BE2C (cell line): ENCODE measurements around the gene WNT4.
A peak's percentile ranks its signal among the peaks of the same experiment; 100 is the strongest.

ENCODE experiments used
- DNase-seq: peaks from one replicate; pipeline ENCODE4 v3.0.0-alpha.2; 2020
- H3K27me3 ChIP-seq: fragments of 250-450 bp; sonication (Bioruptor Pico); 2 replicates; pipeline ENCODE4 v1.5.1; 2020; ENCODE audit warnings: mild to moderate bottlenecking
- H3K36me3 ChIP-seq: fragments of 250-450 bp; sonication (Bioruptor Pico); 2 replicates; pipeline ENCODE4 v1.5.1; 2020; ENCODE audit warnings: mild to moderate bottlenecking
- H3K4me1 ChIP-seq: fragments of 250-450 bp; sonication (Bioruptor Pico); 2 replicates; pipeline ENCODE4 v1.5.1; 2020
- H3K4me3 ChIP-seq: 2 replicates; pipeline ENCODE4 v1.5.1; 2011; ENCODE audit warnings: low read depth, low read length
- H3K9me3 ChIP-seq: fragments of 250-450 bp; sonication (Bioruptor Pico); 2 replicates; pipeline ENCODE4 v1.5.1; 2020
- CTCF ChIP-seq: IDR thresholded peaks from 2 replicates; pipeline ENCODE4 v1.5.1; 2012; ENCODE audit warnings: mild to moderate bottlenecking, low read depth, low read length

The WNT4 gene

GRCh38 chr1:22124592-22125229, 18.2 kb downstream of the WNT4 start:
- peaks cover 17% of the 10 kb centered on the region for H3K4me1 ChIP-seq
- no peaks in the 10 kb centered on the region for H3K9me3 ChIP-seq
- no peak for TF ChIP-seq CTCF
- no peaks in the 10 kb centered on the region for H3K36me3 ChIP-seq
- no peak for DNase-seq
- no peak overlapping the region for H3K4me3 ChIP-seq
- H3K27me3 ChIP-seq: no peaks in the 10 kb centered on the region

- no peak for TF ChIP-seq CTCF
- Histone ChIP-seq H3K36me3 (no peaks in the 10 kb centered on the region), H3K9me3 (no peaks in the 10 kb centered on the region), H3K4me1 (peaks cover 17% of the 10 kb centered on the region), H3K4me3 (no peak overlapping the region), H3K27me3 (no peaks in the 10 kb centered on the region)
- no peak for DNase-seq
Measured at GRCh38 chr1:22123901-22124404, 18.9 kb downstream of the WNT4 start.

- TF ChIP-seq CTCF: no peak
- H3K27me3 ChIP-seq: no peaks in the 10 kb centered on the region
- H3K4me3 ChIP-seq: no peak overlapping the region
- no peak for DNase-seq
- no peaks in the 10 kb centered on the region for H3K9me3 ChIP-seq
- peaks cover 17% of the 10 kb centered on the region for H3K4me1 ChIP-seq
- no peaks in the 10 kb centered on the region for H3K36me3 ChIP-seq
Measured at GRCh38 chr1:22123071-22123390, 19.9 kb downstream of the WNT4 start.

- Histone ChIP-seq H3K27me3 (no peaks in the 10 kb centered on the region), H3K4me1 (peaks cover 17% of the 10 kb centered on the region), H3K4me3 (no peak overlapping the region), H3K36me3 (no peaks in the 10 kb centered on the region), H3K9me3 (no peaks in the 10 kb centered on the region)
- TF ChIP-seq CTCF: no peak
- no peak for DNase-seq
Measured at GRCh38 chr1:22122273-22123070, 20.4 kb downstream of the WNT4 start.

- peak; percentile 61 for DNase-seq
- H3K36me3 ChIP-seq: no peaks in the 10 kb centered on the region
Measured at GRCh38 chr1:22121421-22121911, 21.4 kb downstream of the WNT4 start.

More at GRCh38 chr1:22121421-22121911, 21.4 kb downstream of the WNT4 start:
- Histone ChIP-seq H3K4me3 (no peak overlapping the region), H3K27me3 (no peaks in the 10 kb centered on the region), H3K4me1 (peaks cover 17% of the 10 kb centered on the region), H3K9me3 (no peaks in the 10 kb centered on the region)
- no peak for TF ChIP-seq CTCF
